ENCODE results near the gene LPCAT1.

GRCh38 chr5:1420211-1421195 lies 103.3 kb downstream of the LPCAT1 start:
- TF ChIP-seq CTCF (conservative IDR thresholded peaks at IDR 0.05; ENCODE audit: low read length) (no peak), EZH2phosphoT487 (IDR thresholded peaks at IDR 0.05; ENCODE audit: borderline replicate concordance) (no peak)

All from Loucy (cell line).